DOHH2 (cell line): ENCODE measurements around the gene PDE4B.

ENCODE experiments used
- H3F3A ChIP-seq: fragments of 200-600 bp; sonication (generic), shearing (Covaris generic); 2 replicates; pipeline ENCODE4 v1.6.0; 2016; ENCODE audit warnings: antibody characterized with exemption, mild to moderate bottlenecking; ENCODE audit not compliant: control insufficient read depth, insufficient read depth
- H3K27ac ChIP-seq: fragments of 200-600 bp; sonication (generic); 2 replicates; pipeline ENCODE4 v1.5.1; 2014; ENCODE audit warnings: low read depth, mild to moderate bottlenecking, low read length, moderate library complexity
- H3K27me3 ChIP-seq: fragments of 200-600 bp; sonication (generic); 2 replicates; pipeline ENCODE4 v1.6.1; 2014; ENCODE audit warnings: mild to moderate bottlenecking, low read length, mixed read lengths; ENCODE audit not compliant: control insufficient read depth
- H3K36me3 ChIP-seq: fragments of 200-600 bp; sonication (generic); 2 replicates; pipeline ENCODE4 v1.6.1; 2014; ENCODE audit warnings: mild to moderate bottlenecking, low read length, moderate library complexity, mixed read lengths; ENCODE audit not compliant: control insufficient read depth
- H3K4me1 ChIP-seq: fragments of 200-600 bp; sonication (generic); 2 replicates; pipeline ENCODE4 v1.6.1; 2014; ENCODE audit warnings: mild to moderate bottlenecking, low read length, mixed read lengths; ENCODE audit not compliant: control insufficient read depth
- H3K4me2 ChIP-seq: fragments of 200-600 bp; sonication (generic); 2 replicates; pipeline ENCODE4 v1.6.0; 2014; ENCODE audit warnings: mild to moderate bottlenecking, low read length, moderate library complexity
- H3K4me3 ChIP-seq: fragments of 200-600 bp; sonication (generic); 2 replicates; pipeline ENCODE4 v1.5.1; 2014; ENCODE audit warnings: mild to moderate bottlenecking, low read length, mixed read lengths
- H3K79me2 ChIP-seq: fragments of 200-600 bp; sonication (generic); 2 replicates; pipeline ENCODE4 v1.6.1; 2014; ENCODE audit warnings: mild to moderate bottlenecking, low read length, mixed read lengths; ENCODE audit not compliant: control insufficient read depth
- H3K9me2 ChIP-seq: fragments of 200-600 bp; sonication (generic); replicated peaks from 2 replicates; pipeline ENCODE4 v1.6.1; 2014; ENCODE audit warnings: mild to moderate bottlenecking, low read length, mixed read lengths; ENCODE audit not compliant: control insufficient read depth
- H3K9me3 ChIP-seq: fragments of 200-600 bp; sonication (generic); 2 replicates; pipeline ENCODE4 v1.6.1; 2014; ENCODE audit warnings: antibody characterized with exemption, low read length, mixed read lengths; ENCODE audit not compliant: control insufficient read depth, insufficient read depth
- H4K20me1 ChIP-seq: fragments of 200-600 bp; sonication (generic); 2 replicates; pipeline ENCODE4 v1.6.0; 2014; ENCODE audit warnings: low read depth, mild to moderate bottlenecking, antibody characterized with exemption, low read length, moderate library complexity; ENCODE audit not compliant: control insufficient read depth, insufficient read depth
- EZH2phosphoT487 ChIP-seq: fragments of 200-600 bp; sonication (generic); IDR thresholded peaks from 2 replicates; pipeline ENCODE4 v1.6.1; 2017; ENCODE audit warnings: borderline replicate concordance, mild to moderate bottlenecking, antibody characterized with exemption, low read length, moderate library complexity, mixed read lengths
- TF ChIP-seq, protein P1 (sequence below): fragments of 200-600 bp; sonication (generic); IDR thresholded peaks from one replicate; pipeline ENCODE4 v1.5.1; 2014; ENCODE audit warnings: antibody characterized with exemption, mild to moderate bottlenecking, low read depth, low read length; ENCODE audit not compliant: poor library complexity, severe bottlenecking

PDE4B gene

DNA sequence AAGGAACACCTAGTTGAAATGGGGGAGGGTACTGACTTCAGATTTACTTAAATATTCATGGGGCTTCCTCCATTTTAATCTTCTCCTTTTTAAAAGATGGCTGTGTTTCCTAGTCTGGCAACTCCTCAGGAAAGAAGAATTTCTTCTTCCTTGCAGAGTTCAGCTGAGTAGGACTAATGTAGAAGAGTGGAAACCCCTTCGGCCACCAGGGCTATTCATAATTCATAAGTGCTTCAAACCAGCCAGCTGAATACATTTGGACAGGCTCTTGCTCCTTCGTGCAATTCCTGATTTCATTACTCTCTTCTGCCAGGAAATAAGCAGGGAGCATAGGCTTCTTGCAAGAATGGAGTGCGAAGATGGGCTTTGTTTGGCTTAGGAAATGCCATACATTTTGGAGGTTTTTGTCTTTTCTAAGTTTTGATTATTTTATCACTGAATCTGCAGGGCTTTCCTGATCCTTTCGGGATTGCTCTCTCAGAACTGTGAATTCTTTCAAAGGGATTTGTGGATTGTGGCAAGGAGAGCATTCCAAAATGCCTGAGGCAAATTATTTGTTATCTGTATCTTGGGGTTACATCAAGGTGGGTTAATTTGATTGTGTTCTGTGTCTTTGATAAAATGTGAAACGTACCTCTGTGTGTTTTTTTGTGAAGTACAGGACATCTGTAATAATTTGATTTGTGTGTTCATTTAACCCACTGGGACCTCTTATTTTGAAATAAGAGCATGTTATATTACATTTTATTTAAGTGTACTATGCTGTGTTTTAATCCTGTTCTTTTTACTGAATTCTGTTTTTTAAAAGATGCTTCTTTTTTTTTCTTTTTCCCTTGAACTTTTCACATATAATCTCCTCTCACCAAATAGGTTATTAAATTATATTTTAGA lies 561.9 kb downstream of the PDE4B start:
- TF ChIP-seq EZH2phosphoT487, result no peak
- TF ChIP-seq, protein P1, sequence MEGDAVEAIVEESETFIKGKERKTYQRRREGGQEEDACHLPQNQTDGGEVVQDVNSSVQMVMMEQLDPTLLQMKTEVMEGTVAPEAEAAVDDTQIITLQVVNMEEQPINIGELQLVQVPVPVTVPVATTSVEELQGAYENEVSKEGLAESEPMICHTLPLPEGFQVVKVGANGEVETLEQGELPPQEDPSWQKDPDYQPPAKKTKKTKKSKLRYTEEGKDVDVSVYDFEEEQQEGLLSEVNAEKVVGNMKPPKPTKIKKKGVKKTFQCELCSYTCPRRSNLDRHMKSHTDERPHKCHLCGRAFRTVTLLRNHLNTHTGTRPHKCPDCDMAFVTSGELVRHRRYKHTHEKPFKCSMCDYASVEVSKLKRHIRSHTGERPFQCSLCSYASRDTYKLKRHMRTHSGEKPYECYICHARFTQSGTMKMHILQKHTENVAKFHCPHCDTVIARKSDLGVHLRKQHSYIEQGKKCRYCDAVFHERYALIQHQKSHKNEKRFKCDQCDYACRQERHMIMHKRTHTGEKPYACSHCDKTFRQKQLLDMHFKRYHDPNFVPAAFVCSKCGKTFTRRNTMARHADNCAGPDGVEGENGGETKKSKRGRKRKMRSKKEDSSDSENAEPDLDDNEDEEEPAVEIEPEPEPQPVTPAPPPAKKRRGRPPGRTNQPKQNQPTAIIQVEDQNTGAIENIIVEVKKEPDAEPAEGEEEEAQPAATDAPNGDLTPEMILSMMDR, result no peak
- Histone ChIP-seq H3K4me2 (no peak overlapping the region), H3K79me2 (no peaks in the 10 kb centered on the region), H3K4me3 (no peak overlapping the region), H3K9me2 (no peaks in the 10 kb centered on the region), H3F3A (no peaks in the 10 kb centered on the region), H3K27ac (no peak overlapping the region), H3K9me3 (no peaks in the 10 kb centered on the region), H3K27me3 (no peaks in the 10 kb centered on the region), H4K20me1 (no peaks in the 10 kb centered on the region), H3K36me3 (no peaks in the 10 kb centered on the region), H3K4me1 (peaks cover 26% of the 10 kb centered on the region)

GRCh38 chr1:66355756-66356155 lies 563.1 kb downstream of the PDE4B start:
- no peaks in the 10 kb centered on the region for H3K27me3 ChIP-seq

GRCh38 chr1:66356605-66357004 lies 563.9 kb downstream of the PDE4B start:
- H3K27ac ChIP-seq, result no peak overlapping the region
- H3K9me2 ChIP-seq, result no peaks in the 10 kb centered on the region
- H3K4me1 ChIP-seq, result peaks cover 21% of the 10 kb centered on the region
- H3K4me2 ChIP-seq, result no peak overlapping the region
- no peaks in the 10 kb centered on the region for H3K36me3 ChIP-seq
- H3F3A ChIP-seq, result no peaks in the 10 kb centered on the region
- no peak overlapping the region for H3K4me3 ChIP-seq
- no peaks in the 10 kb centered on the region for H3K9me3 ChIP-seq
- no peaks in the 10 kb centered on the region for H4K20me1 ChIP-seq
- no peaks in the 10 kb centered on the region for H3K27me3 ChIP-seq
- H3K79me2 ChIP-seq, result no peaks in the 10 kb centered on the region
- no peak for TF ChIP-seq EZH2phosphoT487
- TF ChIP-seq, protein P1, result no peak

More at GRCh38 chr1:66355756-66356155, 563.1 kb downstream of the PDE4B start:
- H3K4me1 ChIP-seq, result peaks cover 23% of the 10 kb centered on the region
- H3K9me2 ChIP-seq, result no peaks in the 10 kb centered on the region
- H3F3A ChIP-seq, result no peaks in the 10 kb centered on the region
- no peak overlapping the region for H3K4me2 ChIP-seq
- H3K27ac ChIP-seq, result no peak overlapping the region
- no peaks in the 10 kb centered on the region for H4K20me1 ChIP-seq
- no peaks in the 10 kb centered on the region for H3K79me2 ChIP-seq
- H3K4me3 ChIP-seq, result no peak overlapping the region
- no peaks in the 10 kb centered on the region for H3K9me3 ChIP-seq
- TF ChIP-seq EZH2phosphoT487, result no peak
- TF ChIP-seq, protein P1, result no peak
- no peaks in the 10 kb centered on the region for H3K36me3 ChIP-seq
